ENCODE data around the gene CGNL1.
A peak's percentile ranks its signal among the peaks of the same experiment; 100 is the strongest.

CGNL1 gene

GRCh38 chr15:57503051-57503702, 126.9 kb downstream of the CGNL1 start:
- DNase-seq = no peak

- DNase-seq = peak; percentile 20
These were observed 127.8 kb downstream of the CGNL1 start for GRCh38 chr15:57503911-57504598.

GRCh38 chr15:57504599-57504940, 128.3 kb downstream of the CGNL1 start:
- DNase-seq = no peak

- DNase-seq = no peak
These were observed 128.9 kb downstream of the CGNL1 start for GRCh38 chr15:57505056-57505715.

- peak; percentile 71 for DNase-seq
These were observed 129.7 kb downstream of the CGNL1 start for GRCh38 chr15:57505949-57506391.

- DNase-seq = no peak
These were observed 130.1 kb downstream of the CGNL1 start for GRCh38 chr15:57506422-57506821.

GRCh38 chr15:57507111-57507510, 130.8 kb downstream of the CGNL1 start:
- no peak for DNase-seq

GRCh38 chr15:57509126-57509525, 132.8 kb downstream of the CGNL1 start:
- no peak for DNase-seq

- DNase-seq = no peak
These were observed 133.7 kb downstream of the CGNL1 start for GRCh38 chr15:57509965-57510364.

- DNase-seq = peak; percentile 38
These were observed 134.3 kb downstream of the CGNL1 start for GRCh38 chr15:57510647-57511046.

GRCh38 chr15:57516327-57517029, 140.2 kb downstream of the CGNL1 start:
- DNase-seq = no peak

- DNase-seq = no peak
These were observed 140.8 kb downstream of the CGNL1 start for GRCh38 chr15:57517030-57517671.

- DNase-seq = no peak
These were observed 142.6 kb downstream of the CGNL1 start for GRCh38 chr15:57518779-57519405.

- DNase-seq = no peak
These were observed 143.5 kb downstream of the CGNL1 start for GRCh38 chr15:57519806-57520205.

GRCh38 chr15:57521503-57521902, 145.2 kb downstream of the CGNL1 start:
- DNase-seq = no peak

- DNase-seq = peak; percentile 28
These were observed 145.8 kb downstream of the CGNL1 start for GRCh38 chr15:57522148-57522547.

GRCh38 chr15:57525581-57525980, 149.3 kb downstream of the CGNL1 start:
- no peak for DNase-seq

- DNase-seq = no peak
These were observed 149.8 kb downstream of the CGNL1 start for GRCh38 chr15:57526076-57526475.

GRCh38 chr15:57526615-57527014, 150.3 kb downstream of the CGNL1 start:
- no peak for DNase-seq

- DNase-seq = peak; percentile 47
These were observed 151.2 kb downstream of the CGNL1 start for GRCh38 chr15:57527382-57528091.

GRCh38 chr15:57528940-57529565, 152.7 kb downstream of the CGNL1 start:
- DNase-seq = no peak
